GM13976 (cell line): ENCODE data around the gene DSCAML1.

ENCODE experiments used
- DNase-seq: peaks from one replicate; pipeline ENCODE4 v3.0.0; 2012; ENCODE audit warnings: low spot score
- in situ Hi-C: fragments of 300-500 bp; cut with MboI; formaldehyde crosslinking; loops from one replicate; pipeline ENCODE4 v1.12.0; 2022; ENCODE audit warnings: low sequenced_read_pairs, mixed read lengths, inconsistent platforms; ENCODE audit not compliant: unreplicated experiment
- TF ChIP-seq, protein P1 (sequence below): IDR thresholded peaks from 2 replicates; pipeline ENCODE4 v1.5.1; 2012; ENCODE audit warnings: borderline replicate concordance, mild to moderate bottlenecking; ENCODE audit not compliant: insufficient read depth; ENCODE audit errors: extremely low read depth, missing control alignments, control extremely low read depth

The DSCAML1 gene

GRCh38 chr11:117619661-117620060 is 177.4 kb downstream of the DSCAML1 start:
- DNase-seq = no peak
- in situ Hi-C loops = no loop called here

DNA sequence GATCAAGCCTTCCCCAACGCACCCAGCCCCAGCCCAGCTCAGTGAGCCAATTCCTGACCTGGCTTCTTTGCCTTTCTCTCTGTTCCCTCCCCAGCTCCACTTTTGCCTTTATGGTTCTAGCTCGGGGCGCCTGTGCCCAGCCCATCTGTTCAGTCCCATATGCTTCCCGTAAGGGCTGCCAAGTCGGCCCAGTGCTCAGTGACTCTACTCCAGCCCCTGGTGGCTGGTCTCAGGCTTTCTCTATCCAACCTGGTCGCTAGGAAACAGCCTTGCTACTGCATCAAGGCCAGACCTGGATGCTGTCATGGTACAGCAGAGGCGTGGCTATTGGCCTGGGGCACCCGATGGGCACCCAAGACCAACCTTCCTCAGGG is 178.0 kb downstream of the DSCAML1 start:
- in situ Hi-C loops = no loop called here
- DNase-seq = no peak
- TF ChIP-seq, protein P1, sequence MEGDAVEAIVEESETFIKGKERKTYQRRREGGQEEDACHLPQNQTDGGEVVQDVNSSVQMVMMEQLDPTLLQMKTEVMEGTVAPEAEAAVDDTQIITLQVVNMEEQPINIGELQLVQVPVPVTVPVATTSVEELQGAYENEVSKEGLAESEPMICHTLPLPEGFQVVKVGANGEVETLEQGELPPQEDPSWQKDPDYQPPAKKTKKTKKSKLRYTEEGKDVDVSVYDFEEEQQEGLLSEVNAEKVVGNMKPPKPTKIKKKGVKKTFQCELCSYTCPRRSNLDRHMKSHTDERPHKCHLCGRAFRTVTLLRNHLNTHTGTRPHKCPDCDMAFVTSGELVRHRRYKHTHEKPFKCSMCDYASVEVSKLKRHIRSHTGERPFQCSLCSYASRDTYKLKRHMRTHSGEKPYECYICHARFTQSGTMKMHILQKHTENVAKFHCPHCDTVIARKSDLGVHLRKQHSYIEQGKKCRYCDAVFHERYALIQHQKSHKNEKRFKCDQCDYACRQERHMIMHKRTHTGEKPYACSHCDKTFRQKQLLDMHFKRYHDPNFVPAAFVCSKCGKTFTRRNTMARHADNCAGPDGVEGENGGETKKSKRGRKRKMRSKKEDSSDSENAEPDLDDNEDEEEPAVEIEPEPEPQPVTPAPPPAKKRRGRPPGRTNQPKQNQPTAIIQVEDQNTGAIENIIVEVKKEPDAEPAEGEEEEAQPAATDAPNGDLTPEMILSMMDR = no peak

More at GRCh38 chr11:117619661-117620060, 177.4 kb downstream of the DSCAML1 start:
- TF ChIP-seq, protein P1 = no peak

DNA sequence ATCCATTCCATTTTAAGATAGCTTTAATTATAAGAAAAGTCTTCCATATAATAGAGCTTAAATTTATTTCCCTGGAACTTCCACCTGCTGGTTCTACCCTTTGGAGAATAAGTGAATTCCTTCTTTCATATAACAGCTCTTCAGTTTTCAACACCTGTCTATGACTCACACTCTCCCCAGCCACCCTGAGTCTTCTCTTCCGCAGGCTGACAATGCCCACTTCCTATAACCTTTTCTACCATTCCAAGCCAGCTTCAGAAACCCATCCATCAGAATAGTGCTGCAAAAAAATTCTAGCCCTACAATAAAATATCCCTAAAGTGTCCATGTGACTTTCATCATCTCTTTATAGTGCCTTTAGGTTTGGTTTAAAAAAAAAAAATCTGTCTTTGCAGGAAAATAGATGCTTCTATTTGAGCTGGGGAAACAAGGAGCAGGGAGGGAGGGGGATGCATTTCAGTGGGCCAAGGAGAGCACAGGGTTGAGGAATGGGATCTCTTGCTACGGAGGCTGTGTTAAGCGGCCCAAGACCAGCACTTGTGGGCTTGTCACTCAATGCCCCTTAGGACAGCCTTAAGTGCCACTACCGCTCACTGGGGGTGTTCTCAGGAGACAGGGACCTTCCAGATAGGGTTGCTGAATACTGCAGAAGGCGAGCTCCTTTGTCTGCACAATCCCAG is 178.6 kb downstream of the DSCAML1 start:
- in situ Hi-C loops = no loop called here
- TF ChIP-seq, protein P1 = no peak
- DNase-seq = no peak

DNA sequence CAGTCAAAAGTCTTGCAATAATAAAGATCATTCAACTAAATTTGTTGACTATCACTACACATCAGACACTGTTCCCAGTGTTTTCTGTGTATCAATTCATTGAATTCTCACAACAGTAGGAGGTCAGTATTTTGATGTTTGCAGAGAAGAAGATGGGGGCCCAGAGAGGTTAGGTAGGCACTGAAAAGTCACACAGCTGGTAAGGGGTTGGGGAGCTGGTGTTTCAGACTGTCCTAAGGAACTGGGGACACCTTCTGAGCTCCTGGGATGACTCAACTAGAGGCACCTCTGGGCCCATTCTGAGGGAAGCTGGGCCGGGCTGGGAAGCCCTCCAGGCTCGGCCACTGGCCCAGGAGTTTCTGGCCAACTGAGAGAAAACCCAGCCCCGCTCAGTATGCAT is 180.0 kb downstream of the DSCAML1 start:
- in situ Hi-C loops = no loop called here
- TF ChIP-seq, protein P1 = no peak
- no peak for DNase-seq

- in situ Hi-C loops = no loop called here
- DNase-seq = no peak
- TF ChIP-seq, protein P1 = no peak
These were observed 182.3 kb downstream of the DSCAML1 start for GRCh38 chr11:117614728-117615127.

DNA sequence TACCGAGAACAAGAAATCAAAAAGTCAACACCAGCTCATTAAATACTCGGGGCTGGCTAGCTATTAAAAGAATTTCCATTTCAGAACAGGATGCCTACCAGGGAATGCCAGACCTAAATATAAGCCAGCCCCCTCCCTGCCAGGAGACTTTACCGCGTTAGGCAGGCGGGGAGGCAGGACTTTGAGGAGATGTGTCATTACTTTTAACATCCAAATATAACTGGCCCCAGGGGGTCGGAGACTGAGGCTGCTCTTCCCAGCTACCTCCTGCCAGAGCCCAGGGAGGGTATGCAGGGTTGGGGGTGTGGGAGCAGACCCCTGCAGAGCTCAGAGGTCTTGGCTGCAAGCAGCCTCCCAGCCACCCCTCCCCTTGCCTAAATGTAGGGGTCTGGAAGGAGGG is 183.5 kb downstream of the DSCAML1 start:
- TF ChIP-seq, protein P1 = no peak
- no peak for DNase-seq
- in situ Hi-C loops = no loop called here
